MM.1S (cell line): Measurements from ENCODE around the gene HTRA2.

Source experiments
- DNase-seq: peaks from one replicate; pipeline ENCODE4 v3.0.0-alpha.2; 2015
- H2AFZ ChIP-seq: fragments of 300-600 bp; sonication (generic); 2 replicates; pipeline ENCODE4 v1.6.0; 2016; ENCODE audit warnings: antibody characterized with exemption, low read length
- H3F3A ChIP-seq: fragments of 300-600 bp; sonication (generic); 2 replicates; pipeline ENCODE4 v1.6.1; 2016; ENCODE audit warnings: mild to moderate bottlenecking, antibody characterized with exemption, low read length, moderate library complexity, mixed read lengths; ENCODE audit not compliant: insufficient read depth
- H3K27ac ChIP-seq: fragments of 300-600 bp; sonication (generic); 2 replicates; pipeline ENCODE4 v1.5.1; 2016; ENCODE audit warnings: mild to moderate bottlenecking, low read length
- H3K27me3 ChIP-seq: fragments of 300-600 bp; sonication (generic); replicated peaks from 2 replicates; pipeline ENCODE4 v1.6.0; 2016; ENCODE audit warnings: low read length; ENCODE audit not compliant: insufficient read depth
- H3K36me3 ChIP-seq: fragments of 300-600 bp; sonication (generic); replicated peaks from 2 replicates; pipeline ENCODE4 v1.6.1; 2016; ENCODE audit warnings: mild to moderate bottlenecking, low read length, mixed read lengths; ENCODE audit not compliant: insufficient read depth
- H3K4me1 ChIP-seq: fragments of 300-600 bp; sonication (generic); 2 replicates; pipeline ENCODE4 v1.6.1; 2016; ENCODE audit warnings: low read length, mixed read lengths
- H3K4me2 ChIP-seq: fragments of 300-600 bp; sonication (generic); 2 replicates; pipeline ENCODE4 v1.6.0; 2016; ENCODE audit warnings: low read depth, low read length
- H3K4me3 ChIP-seq: fragments of 300-600 bp; sonication (generic); 2 replicates; pipeline ENCODE4 v1.5.1; 2016; ENCODE audit warnings: low read length, mixed read lengths
- H3K79me2 ChIP-seq: fragments of 300-600 bp; sonication (generic); 2 replicates; pipeline ENCODE4 v1.6.1; 2016; ENCODE audit warnings: mixed run types, low read length, mixed read lengths
- H3K9ac ChIP-seq: fragments of 300-600 bp; sonication (generic); 2 replicates; pipeline ENCODE4 v1.6.1; 2016; ENCODE audit warnings: low read length, mixed read lengths
- H3K9me2 ChIP-seq: fragments of 300-600 bp; sonication (generic); replicated peaks from 2 replicates; pipeline ENCODE4 v1.6.1; 2016; ENCODE audit warnings: mild to moderate bottlenecking, low read length, mixed read lengths; ENCODE audit not compliant: insufficient read depth
- H3K9me3 ChIP-seq: fragments of 300-600 bp; sonication (generic); replicated peaks from 2 replicates; pipeline ENCODE4 v1.6.1; 2016; ENCODE audit warnings: mild to moderate bottlenecking, low read length, mixed read lengths; ENCODE audit not compliant: insufficient read depth
- H4K20me1 ChIP-seq: fragments of 300-600 bp; sonication (generic); 2 replicates; pipeline ENCODE4 v1.6.1; 2016; ENCODE audit warnings: mild to moderate bottlenecking, low read length, moderate library complexity, mixed read lengths; ENCODE audit not compliant: insufficient read depth
- CTCF ChIP-seq: fragments of 300-600 bp; sonication (generic); IDR thresholded peaks from 2 replicates; pipeline ENCODE4 v1.5.1; 2016; ENCODE audit warnings: antibody characterized with exemption, low read length, mixed read lengths
- EZH2 ChIP-seq: fragments of 300-600 bp; sonication (generic); optimal IDR thresholded peaks from 2 replicates; pipeline ENCODE3; 2017; ENCODE audit warnings: low read depth, mild to moderate bottlenecking, antibody characterized with exemption, low read length, mixed read lengths
- EZH2phosphoT487 ChIP-seq: fragments of 300-600 bp; sonication (generic); IDR thresholded peaks from 2 replicates; pipeline ENCODE4 v1.6.1; 2018; ENCODE audit warnings: antibody characterized with exemption, low read length

The HTRA2 gene

DNA sequence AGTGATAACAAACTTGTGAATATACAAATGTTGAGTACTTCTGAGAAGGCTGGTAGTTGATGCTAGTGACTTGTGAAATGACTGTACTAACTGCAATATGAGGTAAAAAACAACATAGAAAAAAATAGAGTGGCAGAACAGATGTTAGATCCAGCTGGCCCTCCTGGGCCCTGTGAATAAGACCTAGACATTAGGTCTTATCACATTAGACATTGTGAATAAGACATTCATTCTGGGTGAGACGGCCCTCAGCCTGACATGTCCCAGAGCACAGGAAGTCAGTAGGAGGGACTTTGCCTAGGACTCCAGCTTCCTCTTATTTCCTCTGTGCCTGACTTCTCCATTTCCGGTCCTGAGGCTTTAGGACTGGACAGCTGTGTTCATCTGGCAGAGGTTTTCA lies 47.7 kb downstream of the HTRA2 start:
- no peak overlapping the region for H3K9ac ChIP-seq

GRCh38 chr2:74578408-74578807 lies 48.7 kb downstream of the HTRA2 start:
- Histone ChIP-seq H3K9me3 (no peaks in the 10 kb centered on the region), H3F3A (peaks cover 9% of the 10 kb centered on the region), H4K20me1 (no peaks in the 10 kb centered on the region), H3K4me1 (peaks cover 9% of the 10 kb centered on the region), H3K27ac (no peak overlapping the region), H3K4me3 (no peak overlapping the region), H3K9me2 (no peaks in the 10 kb centered on the region), H2AFZ (no peak overlapping the region), H3K4me2 (no peak overlapping the region), H3K36me3 (no peaks in the 10 kb centered on the region), H3K79me2 (no peaks in the 10 kb centered on the region), H3K27me3 (no peaks in the 10 kb centered on the region), H3K9ac (no peak overlapping the region)
- DNase-seq = no peak
- TF ChIP-seq EZH2phosphoT487 = no peak
- no peak for TF ChIP-seq CTCF
- no peak for TF ChIP-seq EZH2

More for the DNA sequence above, 47.7 kb downstream of the HTRA2 start:
- Histone ChIP-seq H3K79me2 (no peaks in the 10 kb centered on the region), H3K4me2 (no peak overlapping the region), H4K20me1 (no peaks in the 10 kb centered on the region), H3K4me3 (no peak overlapping the region), H3K36me3 (no peaks in the 10 kb centered on the region), H3K27ac (no peak overlapping the region), H3K27me3 (no peaks in the 10 kb centered on the region), H2AFZ (no peak overlapping the region), H3K9me3 (no peaks in the 10 kb centered on the region), H3K9me2 (no peaks in the 10 kb centered on the region), H3F3A (peaks cover 10% of the 10 kb centered on the region), H3K4me1 (peaks cover 9% of the 10 kb centered on the region)
- DNase-seq = no peak
- no peak for TF ChIP-seq EZH2
- no peak for TF ChIP-seq CTCF

DNA sequence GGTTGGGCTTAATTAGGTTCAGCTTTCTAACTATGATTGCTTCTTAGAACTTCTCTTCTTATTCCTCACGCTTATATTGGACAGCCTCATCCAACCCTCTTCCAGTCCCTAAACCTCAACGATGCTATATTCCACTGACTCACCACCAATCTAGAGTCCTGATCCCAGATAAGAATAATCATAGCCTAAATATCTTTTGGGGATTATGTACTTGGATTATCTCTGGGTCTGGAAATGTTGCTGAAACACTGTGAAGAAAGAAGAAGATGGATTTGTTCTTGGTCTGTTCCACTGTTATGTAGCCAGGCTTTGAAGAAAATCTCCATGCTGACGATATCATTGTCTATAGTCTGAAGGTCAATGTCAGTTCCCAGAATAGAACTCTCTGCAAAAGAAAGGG lies 51.7 kb downstream of the HTRA2 start:
- H4K20me1 ChIP-seq = no peaks in the 10 kb centered on the region
- TF ChIP-seq CTCF (no peak), EZH2 (no peak), EZH2phosphoT487 (no peak)
- no peak overlapping the region for H2AFZ ChIP-seq

More for the DNA sequence above, 51.7 kb downstream of the HTRA2 start:
- no peak overlapping the region for H3K9ac ChIP-seq
- no peak overlapping the region for H3K4me3 ChIP-seq
- H3K4me1 ChIP-seq = peaks cover 14% of the 10 kb centered on the region
- H3K9me3 ChIP-seq = no peaks in the 10 kb centered on the region
- H3K79me2 ChIP-seq = no peaks in the 10 kb centered on the region
- H3K9me2 ChIP-seq = no peaks in the 10 kb centered on the region
- no peak for DNase-seq
- H3K27ac ChIP-seq = no peak overlapping the region
- no peaks in the 10 kb centered on the region for H3F3A ChIP-seq
- H3K36me3 ChIP-seq = no peaks in the 10 kb centered on the region
- H3K4me2 ChIP-seq = no peak overlapping the region
- H3K27me3 ChIP-seq = no peaks in the 10 kb centered on the region
